H9 (cell line): ENCODE results near the gene CTXN1. TPM values are rescaled to one million over a fixed set of nuclear protein-coding genes. Genes with fewer than 3 reads are reported as not detected.

Source experiments
- DNase-seq: peaks from one replicate; pipeline ENCODE4 v3.0.0-alpha.2; 2017
- H2AFZ ChIP-seq: one replicate; pipeline ENCODE4 v1.6.1; 2013; ENCODE audit warnings: mild to moderate bottlenecking, low read length, control low read depth, moderate library complexity
- H2AK5ac ChIP-seq: 2 replicates; pipeline ENCODE4 v1.6.1; 2013; ENCODE audit warnings: low read length, control low read depth, mixed read lengths; ENCODE audit not compliant: insufficient read length
- H2BK120ac ChIP-seq: one replicate; pipeline ENCODE4 v1.6.1; 2013; ENCODE audit warnings: low read depth, mild to moderate bottlenecking, low read length, control low read depth, inconsistent platforms; ENCODE audit not compliant: poor library complexity, severe bottlenecking
- H2BK12ac ChIP-seq: 2 replicates; pipeline ENCODE4 v1.6.1; 2013; ENCODE audit warnings: low read length, control low read depth, mixed read lengths, low read depth; ENCODE audit not compliant: insufficient read length
- H2BK15ac ChIP-seq: 2 replicates; pipeline ENCODE4 v1.6.1; 2013; ENCODE audit warnings: low read depth, low read length, control low read depth
- H2BK20ac ChIP-seq: one replicate; pipeline ENCODE4 v1.6.1; 2013; ENCODE audit warnings: low read depth, mild to moderate bottlenecking, low read length, control low read depth, inconsistent platforms; ENCODE audit not compliant: poor library complexity, severe bottlenecking
- H2BK5ac ChIP-seq: 2 replicates; pipeline ENCODE4 v1.6.1; 2013; ENCODE audit warnings: low read length, control low read depth, mixed read lengths; ENCODE audit not compliant: insufficient read length
- H3K14ac ChIP-seq: 2 replicates; pipeline ENCODE4 v1.6.1; 2013; ENCODE audit warnings: low read length, control low read depth; ENCODE audit not compliant: insufficient read depth
- H3K18ac ChIP-seq: 2 replicates; pipeline ENCODE4 v1.6.1; 2013; ENCODE audit warnings: low read depth, mild to moderate bottlenecking, mixed read lengths, low read length, control low read depth; ENCODE audit not compliant: insufficient read length
- H3K23ac ChIP-seq: 2 replicates; pipeline ENCODE4 v1.6.1; 2013; ENCODE audit warnings: low read length, control low read depth, mixed read lengths, low read depth; ENCODE audit not compliant: insufficient read length
- H3K23me2 ChIP-seq: 2 replicates; pipeline ENCODE4 v1.6.1; 2013; ENCODE audit warnings: low read depth, mild to moderate bottlenecking, mixed read lengths, low read length, control low read depth; ENCODE audit not compliant: insufficient read length, poor library complexity, severe bottlenecking
- H3K27ac ChIP-seq: 2 replicates; pipeline ENCODE4 v1.5.1; 2013; ENCODE audit warnings: low read length, control low read depth, mixed read lengths, low read depth; ENCODE audit not compliant: insufficient read length
- H3K27me3 ChIP-seq: 2 replicates; pipeline ENCODE4 v1.6.1; 2013; ENCODE audit warnings: low read length, control low read depth, inconsistent platforms; ENCODE audit not compliant: insufficient read depth
- H3K4ac ChIP-seq: 2 replicates; pipeline ENCODE4 v1.6.1; 2013; ENCODE audit warnings: low read depth, mild to moderate bottlenecking, control low read depth, inconsistent platforms, low read length, moderate library complexity
- H3K4me1 ChIP-seq: 2 replicates; pipeline ENCODE4 v1.6.1; 2013; ENCODE audit warnings: low read length, control low read depth, inconsistent platforms; ENCODE audit not compliant: insufficient read depth
- H3K4me2 ChIP-seq: 2 replicates; pipeline ENCODE4 v1.6.1; 2013; ENCODE audit warnings: low read length, control low read depth, mixed read lengths; ENCODE audit not compliant: insufficient read length, insufficient read depth
- H3K56ac ChIP-seq: 2 replicates; pipeline ENCODE4 v1.6.1; 2013; ENCODE audit warnings: low read depth, mild to moderate bottlenecking, mixed read lengths, low read length, control low read depth; ENCODE audit not compliant: insufficient read length
- H3K79me1 ChIP-seq: 2 replicates; pipeline ENCODE4 v1.6.1; 2013; ENCODE audit warnings: low read depth, mild to moderate bottlenecking, moderate library complexity, low read length, control low read depth, inconsistent platforms; ENCODE audit not compliant: insufficient read depth, poor library complexity, severe bottlenecking
- H3K79me2 ChIP-seq: 2 replicates; pipeline ENCODE4 v1.6.1; 2013; ENCODE audit warnings: low read length, control low read depth, inconsistent platforms; ENCODE audit not compliant: insufficient read depth
- H3K9ac ChIP-seq: 2 replicates; pipeline ENCODE4 v1.6.1; 2013; ENCODE audit warnings: low read length, control low read depth, mixed read lengths; ENCODE audit not compliant: insufficient read length; ENCODE audit errors: extremely low read depth
- H3K9me3 ChIP-seq: one replicate; pipeline ENCODE4 v1.6.1; 2013; ENCODE audit warnings: low read depth, low read length, inconsistent platforms; ENCODE audit not compliant: control insufficient read depth
- H3T11ph ChIP-seq: one replicate; pipeline ENCODE4 v1.6.1; 2013; ENCODE audit warnings: mild to moderate bottlenecking, low read length, control low read depth, inconsistent platforms
- H4K20me1 ChIP-seq: one replicate; pipeline ENCODE4 v1.6.1; 2013; ENCODE audit not compliant: control insufficient read depth, insufficient read length, insufficient read depth
- H4K5ac ChIP-seq: 2 replicates; pipeline ENCODE4 v1.6.1; 2013; ENCODE audit warnings: low read depth, mild to moderate bottlenecking, mixed read lengths, low read length, control low read depth; ENCODE audit not compliant: insufficient read length
- H4K8ac ChIP-seq: replicated peaks from 2 replicates; pipeline ENCODE4 v1.6.1; 2013; ENCODE audit warnings: low read length, control low read depth, mixed read lengths, low read depth; ENCODE audit not compliant: insufficient read length
- H4K91ac ChIP-seq: 2 replicates; pipeline ENCODE4 v1.6.1; 2013; ENCODE audit warnings: low read depth, mild to moderate bottlenecking, moderate library complexity, mixed read lengths, low read length, control low read depth; ENCODE audit not compliant: insufficient read length
- H3K27ac Mint-ChIP-seq, 3 experiments: 2 replicates in 2 of 3; 3 replicates in 1 of 3; pipeline ENCODE4 v1.8.0; 2020 to 2021; ENCODE audit warnings: mixed read lengths in 3 of 3, mild to moderate bottlenecking in 1 of 3, moderate library complexity in 1 of 3
- H3K27me3 Mint-ChIP-seq: 2 replicates; pipeline ENCODE4 v1.8.0; 2021; ENCODE audit warnings: low read depth, mild to moderate bottlenecking, moderate library complexity, mixed read lengths
- H3K36me3 Mint-ChIP-seq, 3 experiments: 2 replicates in 2 of 3; 3 replicates in 1 of 3; pipeline ENCODE4 v1.8.0; 2020 to 2021; ENCODE audit warnings: low read depth in 3 of 3, mixed read lengths in 3 of 3; ENCODE audit not compliant: insufficient read depth in 1 of 3
- H3K4me1 Mint-ChIP-seq, 2 experiments: 2 replicates each; pipeline ENCODE4 v1.8.0; 2020; ENCODE audit warnings: mixed read lengths in 2 of 2
- H3K4me3 Mint-ChIP-seq, 2 experiments: 2 replicates in 1 of 2; 3 replicates in 1 of 2; pipeline ENCODE4 v1.8.0; 2020 to 2021; ENCODE audit warnings: mild to moderate bottlenecking in 2 of 2, mixed read lengths in 2 of 2, moderate library complexity in 1 of 2
- H3K9me3 Mint-ChIP-seq, 2 experiments: 2 replicates in 1 of 2; 3 replicates in 1 of 2; pipeline ENCODE4 v1.8.0; 2020; ENCODE audit warnings: mild to moderate bottlenecking in 2 of 2, mixed read lengths in 2 of 2, moderate library complexity in 1 of 2
- WGBS: extraction: QIAGEN DNeasy Blood & Tissue Kit; methylation state at CpG from one replicate; pipeline ENCODE4 v1.1.7; 2013; ENCODE audit warnings: missing lambda C conversion rate, low lambda C conversion rate, mixed read lengths; ENCODE audit not compliant: insufficient read length; ENCODE audit errors: extremely low coverage; 5-methylcytosine and 5-hydroxymethylcytosine counted together
- total RNA-seq: library from RNA; stranded (reverse); gene quantifications from 2 replicates; pipeline ENCODE4 v1.2.1, GENCODE V29; 2021
- TF ChIP-seq, protein P1 (sequence below): fragments of 200-600 bp; sonication (generic); conservative IDR thresholded peaks from 3 replicates; pipeline ENCODE4 v1.8.0; 2021; ENCODE audit warnings: antibody characterized with exemption, mild to moderate bottlenecking

The CTXN1 gene
- total RNA-seq, 1 experiment from 2014 or later = 22.7 TPM

DNA sequence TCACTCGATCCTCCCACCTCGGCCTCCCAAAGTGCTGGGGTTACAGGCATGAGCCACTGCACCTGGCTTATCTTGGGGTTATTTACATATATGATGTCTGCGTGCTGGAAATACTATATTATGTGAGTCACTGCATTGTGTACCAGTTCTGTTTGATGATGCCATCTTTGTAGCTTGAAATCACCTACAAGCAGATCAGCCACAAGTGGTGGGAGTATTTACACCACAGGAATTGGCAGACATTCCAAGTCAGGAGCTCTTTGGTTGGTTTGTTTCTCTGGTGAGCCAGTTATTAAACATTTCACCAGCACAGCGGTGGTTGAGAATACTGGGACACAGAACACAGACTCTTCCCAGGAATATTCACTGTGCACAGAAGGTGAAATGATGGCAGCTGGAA, 22.0 kb upstream of the CTXN1 start:
- no peak for DNase-seq
- no peak overlapping the region for H3K4me2 ChIP-seq
- no peak overlapping the region for H3K56ac ChIP-seq
- no peak overlapping the region for H3K14ac ChIP-seq
- H3K79me1 ChIP-seq = no peaks in the 10 kb centered on the region
- H3K4me1 Mint-ChIP-seq = peaks cover 3 to 4% of the 10 kb centered on the region in 2 experiments; a peak in 1 of 4 replicates
- H4K91ac ChIP-seq = no peak overlapping the region
- no peak overlapping the region for H2BK15ac ChIP-seq
- TF ChIP-seq, protein P1, sequence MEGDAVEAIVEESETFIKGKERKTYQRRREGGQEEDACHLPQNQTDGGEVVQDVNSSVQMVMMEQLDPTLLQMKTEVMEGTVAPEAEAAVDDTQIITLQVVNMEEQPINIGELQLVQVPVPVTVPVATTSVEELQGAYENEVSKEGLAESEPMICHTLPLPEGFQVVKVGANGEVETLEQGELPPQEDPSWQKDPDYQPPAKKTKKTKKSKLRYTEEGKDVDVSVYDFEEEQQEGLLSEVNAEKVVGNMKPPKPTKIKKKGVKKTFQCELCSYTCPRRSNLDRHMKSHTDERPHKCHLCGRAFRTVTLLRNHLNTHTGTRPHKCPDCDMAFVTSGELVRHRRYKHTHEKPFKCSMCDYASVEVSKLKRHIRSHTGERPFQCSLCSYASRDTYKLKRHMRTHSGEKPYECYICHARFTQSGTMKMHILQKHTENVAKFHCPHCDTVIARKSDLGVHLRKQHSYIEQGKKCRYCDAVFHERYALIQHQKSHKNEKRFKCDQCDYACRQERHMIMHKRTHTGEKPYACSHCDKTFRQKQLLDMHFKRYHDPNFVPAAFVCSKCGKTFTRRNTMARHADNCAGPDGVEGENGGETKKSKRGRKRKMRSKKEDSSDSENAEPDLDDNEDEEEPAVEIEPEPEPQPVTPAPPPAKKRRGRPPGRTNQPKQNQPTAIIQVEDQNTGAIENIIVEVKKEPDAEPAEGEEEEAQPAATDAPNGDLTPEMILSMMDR = no peak
- no peak overlapping the region for H4K8ac ChIP-seq
- H2BK12ac ChIP-seq = no peak overlapping the region
- H2BK120ac ChIP-seq = no peak overlapping the region
- no peaks in the 10 kb centered on the region; the same call in 1 of the 2 replicates for H3K79me2 ChIP-seq
- no peak overlapping the region for H3K27ac ChIP-seq
- H3K36me3 Mint-ChIP-seq = peaks cover 0 to 10% (median 9%) of the 10 kb centered on the region in 3 experiments; a peak in 5 of 7 replicates
- H3T11ph ChIP-seq = no peak overlapping the region
- no peaks in the 10 kb centered on the region for H4K20me1 ChIP-seq
- H2BK5ac ChIP-seq = no peak overlapping the region
- no peak overlapping the region for H3K4me3 Mint-ChIP-seq
- no peak overlapping the region for H3K18ac ChIP-seq
- H2AFZ ChIP-seq = no peak overlapping the region
- H2AK5ac ChIP-seq = no peak overlapping the region
- H3K23me2 ChIP-seq = no peaks in the 10 kb centered on the region
- H4K5ac ChIP-seq = no peak overlapping the region
- no peak overlapping the region for H3K27ac Mint-ChIP-seq
- H3K27me3 Mint-ChIP-seq = no peaks in the 10 kb centered on the region; the same call in 1 of the 2 replicates
- H3K9me3 ChIP-seq = no peaks in the 10 kb centered on the region
- no peaks in the 10 kb centered on the region for H3K4me1 ChIP-seq
- H3K23ac ChIP-seq = no peak overlapping the region
- peaks cover 0 to 2% of the 10 kb centered on the region in 2 experiments; a peak in 2 of 5 replicates for H3K9me3 Mint-ChIP-seq
- H3K27me3 ChIP-seq = no peaks in the 10 kb centered on the region
- H2BK20ac ChIP-seq = no peak overlapping the region
- no CpG with 5 or more reads among the region's 4 CpGs for WGBS
- H3K9ac ChIP-seq = no peak overlapping the region
- no peak overlapping the region for H3K4ac ChIP-seq
